Measurements from ENCODE around the gene APOC3. TPM values are rescaled to one million over a fixed set of nuclear protein-coding genes. Genes with fewer than 3 reads are reported as not detected.

The APOC3 gene
- not detected in 2 replicates for total RNA-seq

DNA sequence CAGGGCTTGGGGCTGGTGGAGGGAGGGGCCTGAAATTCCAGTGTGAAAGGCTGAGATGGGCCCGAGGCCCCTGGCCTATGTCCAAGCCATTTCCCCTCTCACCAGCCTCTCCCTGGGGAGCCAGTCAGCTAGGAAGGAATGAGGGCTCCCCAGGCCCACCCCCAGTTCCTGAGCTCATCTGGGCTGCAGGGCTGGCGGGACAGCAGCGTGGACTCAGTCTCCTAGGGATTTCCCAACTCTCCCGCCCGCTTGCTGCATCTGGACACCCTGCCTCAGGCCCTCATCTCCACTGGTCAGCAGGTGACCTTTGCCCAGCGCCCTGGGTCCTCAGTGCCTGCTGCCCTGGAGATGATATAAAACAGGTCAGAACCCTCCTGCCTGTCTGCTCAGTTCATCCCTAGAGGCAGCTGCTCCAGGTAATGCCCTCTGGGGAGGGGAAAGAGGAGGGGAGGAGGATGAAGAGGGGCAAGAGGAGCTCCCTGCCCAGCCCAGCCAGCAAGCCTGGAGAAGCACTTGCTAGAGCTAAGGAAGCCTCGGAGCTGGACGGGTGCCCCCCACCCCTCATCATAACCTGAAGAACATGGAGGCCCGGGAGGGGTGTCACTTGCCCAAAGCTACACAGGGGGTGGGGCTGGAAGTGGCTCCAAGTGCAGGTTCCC, at the start of gene APOC3:
Gene APOC3 (plus strand): TSS at position 383 of the 659 bp plus-strand sequence. CDS start 676 bp downstream, outside the sequence.

DNA sequence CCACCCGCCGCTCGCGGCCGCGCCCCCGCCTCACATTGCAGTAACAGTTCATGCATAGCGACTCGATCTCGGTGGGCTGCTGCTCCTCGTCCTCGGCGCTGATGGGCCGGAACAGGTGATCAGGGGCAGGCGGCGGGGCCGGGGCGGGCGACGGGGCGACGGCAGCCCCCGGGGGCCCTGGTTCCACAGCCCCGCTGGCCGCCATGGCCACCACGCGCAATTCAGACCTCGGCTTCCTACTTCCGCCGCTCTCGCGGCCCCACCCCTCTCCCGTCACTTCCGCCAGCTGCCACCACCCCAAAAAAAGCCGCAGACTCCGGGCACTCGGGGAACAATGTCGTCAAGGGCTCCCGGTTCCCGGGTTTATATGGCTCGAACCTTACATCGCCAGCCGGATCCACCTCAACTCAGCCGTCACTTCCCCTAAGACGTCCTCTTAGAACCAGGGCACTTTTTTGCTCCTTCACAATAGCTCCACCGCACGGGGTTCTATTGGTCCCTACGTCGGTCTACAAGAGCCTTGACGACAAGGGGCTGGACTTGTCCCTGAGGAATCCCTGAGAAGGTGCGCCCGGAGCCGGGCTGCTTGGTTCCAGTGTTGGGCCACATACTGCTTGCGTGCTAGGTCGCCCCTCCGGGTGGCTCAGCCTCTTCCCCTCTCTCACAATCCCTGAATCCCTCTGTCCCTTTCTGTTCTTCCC, 41.8 kb upstream of the APOC3 start, which contains the start of gene ZPR1:
Gene ZPR1 (minus strand): TSS at position 238 of the 701 bp plus-strand sequence. CDS start 33 bp downstream, at position 205.

DNA sequence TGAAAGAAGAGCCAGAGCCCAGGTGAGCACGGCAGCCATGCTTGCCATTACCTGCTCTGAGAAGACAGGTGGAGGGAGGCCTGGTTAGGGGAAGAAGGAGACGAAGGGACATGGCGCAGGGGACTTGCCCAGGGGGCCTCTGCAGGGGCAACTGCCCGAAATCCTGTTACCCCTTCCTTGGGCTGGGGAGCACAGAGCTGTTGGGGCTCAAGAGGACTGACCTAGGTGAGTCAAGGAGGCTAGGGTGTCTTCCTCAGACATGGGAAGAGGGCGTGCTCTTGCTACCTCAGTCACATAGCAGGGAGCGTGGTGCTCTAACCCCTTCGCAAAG, 37.9 kb upstream of the APOC3 start, which contains the start of gene APOA5:
Gene APOA5 (minus strand): TSS at position 67 of the 331 bp plus-strand sequence. CDS start 19 bp downstream, at position 48.

DNA sequence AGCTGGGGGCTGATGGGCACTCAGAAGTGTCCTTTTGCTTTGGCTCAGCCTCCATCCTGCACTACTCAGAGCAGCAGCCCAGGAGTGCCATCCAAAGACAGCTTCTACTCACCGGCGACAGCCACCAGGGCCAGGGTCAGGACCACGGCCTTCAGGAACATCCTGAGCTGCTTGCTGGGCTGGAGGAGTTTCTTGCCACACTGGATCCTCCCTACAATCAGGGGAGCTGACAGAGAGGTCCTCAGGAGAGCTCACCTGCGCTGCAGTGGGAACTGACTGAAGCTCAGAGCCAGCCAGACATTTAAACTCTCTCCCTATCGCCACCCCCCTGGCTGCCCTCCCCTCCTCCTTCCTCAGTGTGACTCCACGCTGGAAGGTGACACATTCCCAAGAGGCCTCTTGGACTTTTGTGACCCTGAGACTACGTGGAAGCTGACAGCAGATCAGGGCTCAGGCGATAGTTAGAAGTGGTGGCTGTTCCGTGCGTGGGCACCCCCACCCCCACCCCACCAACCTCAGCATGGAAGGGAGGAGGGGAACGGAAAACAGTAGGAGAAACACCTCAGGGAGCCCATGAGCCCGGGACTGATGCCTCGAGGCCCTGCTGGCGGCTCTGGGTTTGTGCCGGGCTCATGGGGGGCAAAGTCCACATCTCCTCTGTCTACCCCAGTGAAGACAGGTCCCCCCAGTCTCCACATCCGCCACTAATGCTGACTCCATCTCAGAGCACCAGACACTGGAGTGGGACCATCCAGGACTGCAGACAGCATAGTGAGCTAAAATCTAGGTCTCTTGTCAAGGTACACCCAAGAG, 6.5 kb upstream of the APOC3 start, which contains the start of gene APOA4:
Gene APOA4 (minus strand): TSS at position 274 of the 813 bp plus-strand sequence. CDS start 113 bp downstream, at position 161.

DNA sequence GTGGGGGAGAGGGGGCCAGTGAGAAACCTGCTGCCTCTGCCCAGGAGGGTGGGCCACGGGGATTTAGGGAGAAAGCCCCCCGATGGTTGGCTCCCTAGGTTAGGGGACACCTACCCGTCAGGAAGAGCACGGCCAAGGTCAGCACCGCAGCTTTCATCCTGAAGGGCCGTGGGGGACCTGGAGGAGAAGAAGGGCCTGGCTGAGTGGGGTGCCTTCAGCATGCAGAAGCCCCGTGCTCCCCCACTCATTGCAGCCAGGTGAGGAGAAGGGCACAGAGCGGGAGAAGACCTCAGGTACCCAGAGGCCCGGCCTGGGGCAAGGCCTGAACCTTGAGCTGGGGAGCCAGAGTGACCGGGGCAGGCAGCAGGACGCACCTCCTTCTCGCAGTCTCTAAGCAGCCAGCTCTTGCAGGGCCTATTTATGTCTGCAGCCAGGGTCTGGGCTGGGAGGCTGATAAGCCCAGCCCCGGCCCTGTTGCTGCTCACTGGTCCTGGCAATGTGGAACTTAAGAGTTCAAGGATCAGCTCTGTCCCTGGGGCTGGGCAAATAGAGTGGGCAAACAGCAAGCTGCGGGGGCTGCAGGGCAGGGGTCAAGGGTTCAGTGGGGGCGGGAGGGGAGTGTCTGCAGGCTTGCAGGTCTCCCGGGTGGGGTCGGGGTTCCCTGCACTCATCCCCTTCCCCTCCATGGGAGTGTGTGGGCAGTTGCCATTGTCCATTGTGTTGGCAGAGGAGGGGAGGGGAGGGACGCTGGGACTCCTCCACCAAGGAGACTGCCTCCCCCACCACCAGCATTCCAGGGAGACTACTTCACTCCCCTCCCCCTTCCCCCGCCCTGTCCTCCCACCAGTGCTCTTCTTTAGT, 7.8 kb downstream of the APOC3 start, which contains the start of gene APOA1:
Gene APOA1 (minus strand): TSS at position 392 of the 861 bp plus-strand sequence. CDS start 235 bp downstream, at position 157.

Other genes with a start within 250 kb of the APOC3 start
- gene BUD13, start 56.9 kb upstream of the APOC3 start, total RNA-seq: 7.1 and 13.2 TPM in 2 replicates
- gene ZPR1, start 41.9 kb upstream of the APOC3 start, total RNA-seq: 20.0 and 27.4 TPM in 2 replicates
- not detected in 2 replicates for gene APOA5, start 38.0 kb upstream of the APOC3 start, total RNA-seq
- gene APOA4, start 6.6 kb upstream of the APOC3 start, total RNA-seq: not detected in 2 replicates
- gene APOA1, start 7.7 kb downstream of the APOC3 start, total RNA-seq: 0.25 TPM in 1 of 2 replicates, not detected in the other

Data from mesangial cell (primary cell).